Measurements from ENCODE around the gene ADORA1. TPM values are rescaled to one million over a fixed set of nuclear protein-coding genes. Genes with fewer than 3 reads are reported as not detected.

ADORA1 gene
- total and polyA plus RNA-seq, 8 donors = 8.1 to 19.7 (median 15.5) TPM

GRCh38 chr1:203186446-203187303 is 59.1 kb downstream of the ADORA1 start, which contains the start of gene CHI3L1:
CHI3L1 (minus strand) TSS chr1:203186704; CDS start chr1:203186623, 81 bp downstream.
- Histone ChIP-seq H3K27ac (peak within 1 kb of the TSS in 3 of 4 donors; percentile 19 to 55 (median 50)), H3K27me3 (no peaks in the 10 kb centered on the region), H3K9me3 (no peaks in the 10 kb centered on the region), H3K36me3 (no peaks in the 10 kb centered on the region), H3K4me1 (no peaks in the 10 kb centered on the region), H3K4me3 (no peak within 1 kb of the TSS)
- FAIRE-seq = no peak
- WGBS, 2 donors = 31 to 37% methylated on average over 14 of the region's 14 CpGs
- ATAC-seq = peak; percentile 69 to 83 (median 73)
- intact Hi-C loops (cut with DNase I) = no loop called here
- peak in 2 of 6 donors; percentile 22 to 23 for DNase-seq
- TF ChIP-seq CTCF (IDR thresholded peaks at IDR 0.05) = no peak

GRCh38 chr1:203187304-203187685 is 59.8 kb downstream of the ADORA1 start:
- TF ChIP-seq CTCF (IDR thresholded peaks at IDR 0.05) = no peak
- peak in 3 of 4 donors; percentile 20 to 30 (median 25) for ATAC-seq
- H3K4me3 ChIP-seq = no peak overlapping the region
- H3K27me3 ChIP-seq = no peaks in the 10 kb centered on the region
- WGBS, 2 donors = 42 to 53% methylated on average over 7 of the region's 7 CpGs
- peak overlapping the region in 3 of 4 donors; percentile 19 to 55 (median 50) for H3K27ac ChIP-seq
- no peaks in the 10 kb centered on the region for H3K36me3 ChIP-seq
- intact Hi-C loops (cut with DNase I) = no loop called here
- no peaks in the 10 kb centered on the region for H3K4me1 ChIP-seq
- H3K9me3 ChIP-seq = no peaks in the 10 kb centered on the region
- no peak for DNase-seq
- FAIRE-seq = no peak

GRCh38 chr1:203187689-203188264 is 60.3 kb downstream of the ADORA1 start:
- Histone ChIP-seq H3K4me3 (no peak overlapping the region), H3K27me3 (no peaks in the 10 kb centered on the region), H3K27ac (peak overlapping the region in 2 of 4 donors; percentile 50 to 55), H3K36me3 (no peaks in the 10 kb centered on the region), H3K9me3 (no peaks in the 10 kb centered on the region), H3K4me1 (no peaks in the 10 kb centered on the region)
- DNase-seq (no peak), FAIRE-seq (no peak), ATAC-seq (no peak)
- WGBS, 2 donors = 72 to 85% methylated on average over 3 of the region's 3 CpGs
- no peak for TF ChIP-seq CTCF (IDR thresholded peaks at IDR 0.05)
- intact Hi-C loops (cut with DNase I) = no loop called here

GRCh38 chr1:203188686-203189232 is 61.2 kb downstream of the ADORA1 start:
- no peak for FAIRE-seq

More at GRCh38 chr1:203188686-203189232, 61.2 kb downstream of the ADORA1 start:
- DNase-seq (no peak), ATAC-seq (no peak)
- TF ChIP-seq CTCF (IDR thresholded peaks at IDR 0.05) = no peak
- intact Hi-C loops (cut with DNase I) = no loop called here
- Histone ChIP-seq H3K27ac (no peak overlapping the region), H3K36me3 (no peaks in the 10 kb centered on the region), H3K27me3 (no peaks in the 10 kb centered on the region), H3K4me3 (no peak overlapping the region), H3K4me1 (no peaks in the 10 kb centered on the region), H3K9me3 (no peaks in the 10 kb centered on the region)
- 58 to 63% methylated on average over 4 of the region's 4 CpGs for WGBS, 2 donors

Data from pancreas (tissue), 10 donors.